ENCODE results near the gene SLC17A5.

DNA sequence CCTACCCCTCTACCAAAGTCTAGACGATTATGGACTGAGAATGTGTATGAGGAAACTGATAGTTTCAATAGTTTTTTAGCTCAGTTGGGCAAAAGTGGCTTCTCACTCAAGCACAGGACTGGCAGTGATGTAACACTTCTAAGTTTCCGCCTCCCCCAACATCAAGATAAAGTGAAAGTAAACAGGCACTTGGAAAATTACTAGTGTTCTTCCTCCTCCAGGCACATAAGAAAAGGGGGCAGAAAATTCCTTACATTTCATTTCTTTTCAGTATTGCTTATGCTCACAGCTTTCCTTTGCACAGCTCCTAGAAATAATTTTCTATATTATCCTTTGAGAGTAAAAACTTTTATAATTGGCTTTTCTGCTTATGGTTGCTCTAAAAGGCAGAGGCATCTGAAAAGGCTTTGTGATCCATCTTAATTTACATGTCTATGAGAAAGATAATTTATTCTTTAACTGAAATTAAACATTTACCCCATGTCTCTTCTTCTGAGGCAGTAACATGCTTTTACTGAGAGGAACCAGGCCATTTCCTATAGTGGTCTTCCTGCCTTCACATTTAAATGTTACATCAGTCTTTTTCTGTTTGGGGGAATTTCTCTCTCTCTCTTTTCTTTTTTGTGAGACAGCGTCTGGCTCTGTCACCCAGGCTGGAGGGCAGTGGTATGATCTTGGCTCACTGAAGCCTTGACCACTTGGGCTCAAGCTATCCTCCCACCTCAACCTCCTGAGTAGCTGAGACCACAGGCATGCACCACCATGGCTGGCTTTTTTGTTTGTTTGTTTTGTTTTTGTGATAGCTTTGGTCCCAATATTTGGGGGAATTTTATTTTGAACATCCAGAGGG is 68.0 kb downstream of the SLC17A5 start:
- peak; percentile 79 to 85 for TF ChIP-seq POLR2AphosphoS5 (IDR thresholded peaks at IDR 0.05)
- TF ChIP-seq, protein P1, sequence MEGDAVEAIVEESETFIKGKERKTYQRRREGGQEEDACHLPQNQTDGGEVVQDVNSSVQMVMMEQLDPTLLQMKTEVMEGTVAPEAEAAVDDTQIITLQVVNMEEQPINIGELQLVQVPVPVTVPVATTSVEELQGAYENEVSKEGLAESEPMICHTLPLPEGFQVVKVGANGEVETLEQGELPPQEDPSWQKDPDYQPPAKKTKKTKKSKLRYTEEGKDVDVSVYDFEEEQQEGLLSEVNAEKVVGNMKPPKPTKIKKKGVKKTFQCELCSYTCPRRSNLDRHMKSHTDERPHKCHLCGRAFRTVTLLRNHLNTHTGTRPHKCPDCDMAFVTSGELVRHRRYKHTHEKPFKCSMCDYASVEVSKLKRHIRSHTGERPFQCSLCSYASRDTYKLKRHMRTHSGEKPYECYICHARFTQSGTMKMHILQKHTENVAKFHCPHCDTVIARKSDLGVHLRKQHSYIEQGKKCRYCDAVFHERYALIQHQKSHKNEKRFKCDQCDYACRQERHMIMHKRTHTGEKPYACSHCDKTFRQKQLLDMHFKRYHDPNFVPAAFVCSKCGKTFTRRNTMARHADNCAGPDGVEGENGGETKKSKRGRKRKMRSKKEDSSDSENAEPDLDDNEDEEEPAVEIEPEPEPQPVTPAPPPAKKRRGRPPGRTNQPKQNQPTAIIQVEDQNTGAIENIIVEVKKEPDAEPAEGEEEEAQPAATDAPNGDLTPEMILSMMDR (IDR thresholded peaks at IDR 0.05), result peak in 1 of 3 experiments; percentile 25
- TF ChIP-seq EP300 (IDR thresholded peaks at IDR 0.05), result no peak

Data from esophagus muscularis mucosa (tissue), 4 donors.